Heart right ventricle (tissue), 16 donors: ENCODE data around the gene RASL12. TPM values are rescaled to one million over a fixed set of nuclear protein-coding genes. Genes with fewer than 3 reads are reported as not detected.

Experiments used
- ATAC-seq, 8 donors: fragments of 200-7000 bp; cut with Tn5 transposase; one replicate each; pipeline ENCODE4 v1.9.1; 2020; ENCODE audit warnings: mild to moderate bottlenecking in 8 of 8, moderate library complexity in 8 of 8, moderate number of reproducible peaks in 1 of 8
- DNase-seq, 2 donors: peaks; one replicate each; pipeline ENCODE4 v3.0.0-alpha.2; 2020
- H3K27ac ChIP-seq, 10 donors: fragments of 200-600 bp; sonication (generic) in 2 of 10; one replicate each; pipeline versions ENCODE4 v1.5.0 to v1.8.0; 2020 to 2022; ENCODE audit warnings: mild to moderate bottlenecking in 3 of 10
- H3K27me3 ChIP-seq, 7 donors: fragments of 200-600 bp; one replicate each; pipeline ENCODE4 v1.8.0; 2021 to 2022; ENCODE audit warnings: mild to moderate bottlenecking in 2 of 7
- H3K36me3 ChIP-seq, 9 donors: fragments of 200-600 bp; sonication (generic) in 1 of 9; one replicate each; pipeline versions ENCODE4 v1.5.0 to v1.8.0; 2020 to 2022; ENCODE audit warnings: mild to moderate bottlenecking in 2 of 9
- H3K4me1 ChIP-seq, 9 donors: fragments of 200-600 bp; sonication (generic) in 1 of 9; one replicate each; pipeline versions ENCODE4 v1.5.0 to v1.8.0; 2020 to 2022; ENCODE audit warnings: mild to moderate bottlenecking in 4 of 9
- H3K4me3 ChIP-seq, 10 donors: fragments of 200-600 bp; sonication (generic) in 2 of 10; one replicate each; pipeline versions ENCODE4 v1.5.0 to v1.8.0; 2020 to 2022; ENCODE audit warnings: mild to moderate bottlenecking in 7 of 10, moderate library complexity in 2 of 10
- H3K9me3 ChIP-seq, 11 donors: fragments of 200-600 bp in 10 of 11; sonication (generic) in 2 of 11; one replicate each; pipeline versions ENCODE4 v1.5.0 to v1.8.0; 2013 to 2022; ENCODE audit warnings: mild to moderate bottlenecking in 2 of 11, control low read depth in 1 of 11, moderate library complexity in 1 of 11
- WGBS, 2 donors: extraction: QIAGEN DNeasy Blood & Tissue Kit; methylation state at CpG; one replicate each; pipeline ENCODE4 v1.1.7; 2013; ENCODE audit warnings: inconsistent platforms in 1 of 2; 5-methylcytosine and 5-hydroxymethylcytosine counted together
- intact Hi-C, 10 donors: fragments of 100-400 bp; cut with DNase I; formaldehyde crosslinking; loops; one replicate each; pipeline versions ENCODE4 v1.11.1 to v1.14.2; 2022
- polyA plus RNA-seq, 2 donors: library from polyadenylated mRNA; stranded (reverse); fragments of 200-250 nt; gene quantifications; one replicate each; pipeline ENCODE4 v1.2.3, GENCODE V29; 2013
- total RNA-seq, 10 donors: library from RNA; stranded (reverse); fragmentation: NEBNext Ultra II Directional in 3 of 10; extraction: Animal tissue kit (Norgen Biotek cat#: 25700) in 3 of 10; gene quantifications; one replicate each; pipeline versions ENCODE4 v1.2.1 to v1.2.4, GENCODE V29; 2021 to 2023
- TF ChIP-seq, protein P1 (sequence below), 9 donors: fragments of 200-600 bp; sonication (generic) in 2 of 9; IDR thresholded peaks; one replicate each; pipeline versions ENCODE4 v1.5.0 to v1.8.0; 2021 to 2022; ENCODE audit warnings: antibody characterized with exemption in 9 of 9, mild to moderate bottlenecking in 5 of 9, moderate library complexity in 1 of 9
- donor health status: Arrhythmogenic right ventricular cardiomyopathy.
- donor health status: ischemic (EF 13 %, LVEDD 7.1; RV severe dilation, severe dysfunction).
- donor health status: healthy with polysubstance abuse.
- donor health status: DM: no; HTN: yes; CAD: no.
- donor health status: DM: no; HTN: no; CAD: no.
- donor health status: ischemic (EF 25% LVEDD 6.9; RV normal size, moderate dysfunction).
- donor health status: ischemic (EF 25% LVEDD 5.7; RV mildly dilated, moderate dysfunction).
- donor health status: healthy.
- donor health status: DM: yes; HTN: yes; CAD: no.
- donor health status: Ischemic cardiomyopathy.
- donor health status: ischemic (EF 35%, LVEDD 5.7; RV mildly dilated, moderate dysfunction).
- donor health status: nonischemic (EF 11% LVEDD 7.7; RV severe dilation, severe dysfunction).
- donor health status: DM: yes; HTN: yes; CAD: no.
- donor health status: PGD.
- donor health status: ischemic (EF 29% LVEDD 5.4; RV normal size, mild dysfunction).
- donor health status: nonischemic (EF 23%, LVEDD 6.1; RV moderate dilation, normal function).

Gene RASL12
- total and polyA plus RNA-seq, 12 donors: 4.4 to 20.1 (median 12.9) TPM

DNA sequence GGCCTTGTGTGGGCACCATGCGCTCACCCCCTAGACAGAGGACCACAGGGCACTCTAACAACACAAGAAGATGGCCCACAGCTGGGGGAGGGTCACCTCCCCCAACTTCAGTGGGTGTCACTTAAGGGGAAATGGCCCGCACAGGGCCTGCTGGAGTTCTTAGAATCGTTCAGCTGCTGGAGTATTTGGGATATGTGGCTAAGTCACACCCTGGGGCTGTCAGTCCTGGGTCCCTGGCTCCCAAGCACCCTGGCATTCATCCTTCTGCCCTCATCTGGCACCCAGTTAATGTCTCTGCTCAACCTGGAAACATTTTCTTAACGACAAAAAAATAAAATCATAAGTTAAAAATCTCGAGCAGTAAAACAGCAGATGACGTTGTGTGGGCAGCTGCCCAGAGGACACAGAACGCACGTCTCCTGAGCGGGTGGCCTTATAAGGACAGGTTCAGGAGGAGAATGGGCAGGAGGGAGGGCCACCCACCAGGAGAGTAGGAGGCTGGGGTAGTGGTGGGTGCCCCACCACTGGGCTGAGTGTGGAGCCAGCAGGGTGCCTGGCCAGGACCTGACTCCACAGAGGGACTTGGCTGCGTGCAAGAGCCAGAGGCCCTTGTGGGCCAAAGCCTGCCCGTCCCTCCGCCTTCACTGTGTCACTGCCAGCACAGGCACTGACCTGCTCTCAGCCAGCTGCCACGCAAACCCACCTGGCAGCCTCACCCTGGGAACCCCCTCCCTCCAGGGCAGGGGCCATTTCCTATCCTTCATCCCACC is 20.3 kb upstream of the RASL12 start:
- peaks cover 10 to 83% (median 56%) of the 10 kb centered on the region in 9 donors for H3K4me1 ChIP-seq
- TF ChIP-seq, protein P1, sequence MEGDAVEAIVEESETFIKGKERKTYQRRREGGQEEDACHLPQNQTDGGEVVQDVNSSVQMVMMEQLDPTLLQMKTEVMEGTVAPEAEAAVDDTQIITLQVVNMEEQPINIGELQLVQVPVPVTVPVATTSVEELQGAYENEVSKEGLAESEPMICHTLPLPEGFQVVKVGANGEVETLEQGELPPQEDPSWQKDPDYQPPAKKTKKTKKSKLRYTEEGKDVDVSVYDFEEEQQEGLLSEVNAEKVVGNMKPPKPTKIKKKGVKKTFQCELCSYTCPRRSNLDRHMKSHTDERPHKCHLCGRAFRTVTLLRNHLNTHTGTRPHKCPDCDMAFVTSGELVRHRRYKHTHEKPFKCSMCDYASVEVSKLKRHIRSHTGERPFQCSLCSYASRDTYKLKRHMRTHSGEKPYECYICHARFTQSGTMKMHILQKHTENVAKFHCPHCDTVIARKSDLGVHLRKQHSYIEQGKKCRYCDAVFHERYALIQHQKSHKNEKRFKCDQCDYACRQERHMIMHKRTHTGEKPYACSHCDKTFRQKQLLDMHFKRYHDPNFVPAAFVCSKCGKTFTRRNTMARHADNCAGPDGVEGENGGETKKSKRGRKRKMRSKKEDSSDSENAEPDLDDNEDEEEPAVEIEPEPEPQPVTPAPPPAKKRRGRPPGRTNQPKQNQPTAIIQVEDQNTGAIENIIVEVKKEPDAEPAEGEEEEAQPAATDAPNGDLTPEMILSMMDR (IDR thresholded peaks at IDR 0.05): no peak
- intact Hi-C loops: loop anchor here in 5 of 10 donors (5.0 to 10.0 kb wide), 3 partner anchors 36 to 56 kb away; no protein-coding TSS in a partner anchor
- no peaks in the 10 kb centered on the region for H3K9me3 ChIP-seq
- DNase-seq (peak; percentile 63 to 69), ATAC-seq (peak; percentile 65 to 87 (median 80))
- H3K36me3 ChIP-seq: peaks cover 0 to 3% (median 0%) of the 10 kb centered on the region in 9 donors
- peak overlapping the region; percentile 76 to 94 (median 90) for H3K27ac ChIP-seq
- WGBS, 2 donors: 45 to 63% methylated on average over 13 of the region's 13 CpGs
- H3K4me3 ChIP-seq: no peak overlapping the region
- H3K27me3 ChIP-seq: peaks cover 0 to 4% (median 0%) of the 10 kb centered on the region in 7 donors

DNA sequence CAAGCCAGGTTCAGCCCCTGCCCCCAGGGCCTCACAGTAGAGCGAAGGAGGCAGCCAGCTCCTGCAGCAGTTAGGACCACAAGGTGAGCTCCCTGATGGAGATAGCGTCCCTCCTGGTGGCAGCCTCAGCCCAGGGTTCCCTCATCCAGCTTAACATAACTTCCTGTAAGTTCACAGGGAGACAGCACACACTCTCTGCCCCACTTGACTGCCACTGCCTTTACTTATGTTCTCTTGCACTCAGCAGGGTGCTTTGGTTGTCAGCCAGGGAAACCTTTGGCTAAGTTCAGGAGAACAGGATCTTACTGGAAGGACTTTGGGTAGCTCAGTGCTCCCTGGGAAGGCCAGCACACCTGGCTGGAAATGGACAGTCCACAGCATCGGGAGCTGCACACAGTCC is 19.6 kb upstream of the RASL12 start:
- peaks cover 11 to 89% (median 61%) of the 10 kb centered on the region in 9 donors for H3K4me1 ChIP-seq
- H3K4me3 ChIP-seq: no peak overlapping the region
- TF ChIP-seq, protein P1 (IDR thresholded peaks at IDR 0.05): no peak
- peaks cover 0 to 10% (median 0%) of the 10 kb centered on the region in 7 donors for H3K27me3 ChIP-seq
- WGBS, 2 donors: 66 to 70% methylated on average over 3 of the region's 3 CpGs
- peak overlapping the region; percentile 76 to 94 (median 90) for H3K27ac ChIP-seq
- intact Hi-C loops: loop anchor here in 5 of 10 donors (5.0 to 10.0 kb wide), 3 partner anchors 35 to 55 kb away; no protein-coding TSS in a partner anchor
- no peak for DNase-seq
- peak in 3 of 8 donors; percentile 0 to 16 (median 2) for ATAC-seq
- no peaks in the 10 kb centered on the region for H3K9me3 ChIP-seq
- H3K36me3 ChIP-seq: no peaks in the 10 kb centered on the region

DNA sequence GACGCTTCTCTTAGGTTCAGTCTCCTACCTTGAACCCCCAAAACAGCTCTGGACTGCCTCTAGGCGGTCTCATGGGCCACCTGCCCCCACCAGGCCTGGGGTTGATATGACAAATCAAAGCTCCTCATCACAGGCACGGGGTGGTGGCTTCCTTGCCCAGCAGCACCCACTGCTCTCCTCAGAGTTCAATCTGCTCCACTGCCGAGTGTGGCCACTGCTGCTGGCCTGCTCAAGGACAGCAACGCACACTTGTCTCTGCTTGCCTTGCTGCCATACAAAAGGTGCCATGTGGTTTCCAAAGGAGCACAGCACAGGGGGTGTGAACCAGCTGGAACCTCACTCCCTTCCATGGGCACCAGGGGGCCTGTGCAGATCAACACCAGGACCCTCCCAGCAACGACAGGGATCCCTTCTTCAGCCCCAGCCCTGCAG is 18.9 kb upstream of the RASL12 start:
- Histone ChIP-seq H3K36me3 (no peaks in the 10 kb centered on the region), H3K4me3 (no peak overlapping the region), H3K4me1 (peaks cover 14 to 89% (median 62%) of the 10 kb centered on the region in 9 donors), H3K9me3 (no peaks in the 10 kb centered on the region), H3K27ac (peak overlapping the region in 9 of 10 donors; percentile 76 to 94 (median 88)), H3K27me3 (peaks cover 0 to 12% (median 0%) of the 10 kb centered on the region in 7 donors)
- DNase-seq: no peak
- intact Hi-C loops: loop anchor here in 5 of 10 donors (5.0 to 10.0 kb wide), 3 partner anchors 34 to 54 kb away; no protein-coding TSS in a partner anchor
- WGBS, 2 donors: 67 to 68% methylated on average over 6 of the region's 6 CpGs
- TF ChIP-seq, protein P1 (IDR thresholded peaks at IDR 0.05): peak in 2 of 9 donors; percentile 0 to 4
- no peak for ATAC-seq

DNA sequence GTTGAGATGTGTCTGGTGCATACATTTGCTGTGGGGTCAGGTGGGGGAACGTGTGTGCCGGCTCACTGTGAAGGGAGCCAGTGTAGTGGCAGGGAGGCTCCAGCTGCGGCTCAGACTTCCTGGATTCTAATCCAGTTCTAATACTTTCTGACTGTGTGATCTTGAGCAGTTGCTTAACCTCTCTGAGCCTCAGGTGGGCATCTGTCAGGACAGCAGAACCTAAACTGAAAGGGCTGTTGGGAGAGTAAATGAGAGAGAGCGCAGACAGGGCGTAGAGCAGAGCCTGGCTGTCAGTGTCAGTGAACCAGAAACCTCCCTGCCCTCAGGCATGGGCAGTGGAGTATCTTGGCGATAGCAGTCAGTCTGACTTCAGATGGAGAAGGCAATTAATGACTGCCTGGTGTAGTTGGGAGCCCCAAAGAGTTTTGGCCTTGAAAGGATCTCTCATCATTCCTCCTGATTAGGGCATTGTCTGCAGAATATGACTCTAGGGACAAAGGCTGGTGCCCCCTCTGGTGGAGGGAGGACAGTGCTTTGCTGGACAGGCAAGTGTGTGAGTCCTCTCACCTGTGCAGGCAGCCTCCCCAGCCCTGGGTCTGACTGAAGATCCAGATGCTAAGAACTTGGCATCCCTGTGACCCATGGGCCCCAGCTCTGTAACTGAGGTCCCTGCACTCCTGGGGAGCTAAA is 18.3 kb upstream of the RASL12 start:
- ATAC-seq (no peak), DNase-seq (no peak)
- intact Hi-C loops: loop anchor here in 5 of 10 donors (5.0 to 10.0 kb wide), 3 partner anchors 34 to 54 kb away; no protein-coding TSS in a partner anchor
- 80 to 86% methylated on average over 6 of the region's 6 CpGs for WGBS, 2 donors
- TF ChIP-seq, protein P1 (IDR thresholded peaks at IDR 0.05): peak in 6 of 9 donors; percentile 35 to 53 (median 40)
- no peaks in the 10 kb centered on the region for H3K36me3 ChIP-seq
- H3K4me1 ChIP-seq: peaks cover 14 to 90% (median 62%) of the 10 kb centered on the region in 9 donors
- no peaks in the 10 kb centered on the region for H3K9me3 ChIP-seq
- H3K4me3 ChIP-seq: no peak overlapping the region
- peak overlapping the region in 8 of 10 donors; percentile 76 to 94 (median 88) for H3K27ac ChIP-seq
- H3K27me3 ChIP-seq: peaks cover 0 to 12% (median 0%) of the 10 kb centered on the region in 7 donors
